ENCODE measurements around the gene ERAP2.

- TF ChIP-seq POLR2AphosphoS5 (IDR thresholded peaks at IDR 0.05; ENCODE audit: borderline replicate concordance, low read depth, low read length) (no peak), EZH2 (IDR thresholded peaks at IDR 0.05) (no peak), FOXP2 (optimal IDR thresholded peaks at IDR 0.05; ENCODE audit: control extremely low read depth, extremely low read length, insufficient read depth) (no peak)
Observed at GRCh38 chr5:96941140-96941539, 64.8 kb downstream of the ERAP2 start.
